H9 (cell line): ENCODE results near the gene PLGRKT. TPM values are rescaled to one million over a fixed set of nuclear protein-coding genes. Genes with fewer than 3 reads are reported as not detected.

ENCODE experiments used
- DNase-seq: peaks from one replicate; pipeline ENCODE4 v3.0.0-alpha.2; 2017
- H2AFZ ChIP-seq: one replicate; pipeline ENCODE4 v1.6.1; 2013; ENCODE audit warnings: mild to moderate bottlenecking, low read length, control low read depth, moderate library complexity
- H2AK5ac ChIP-seq: 2 replicates; pipeline ENCODE4 v1.6.1; 2013; ENCODE audit warnings: low read length, control low read depth, mixed read lengths; ENCODE audit not compliant: insufficient read length
- H2BK120ac ChIP-seq: one replicate; pipeline ENCODE4 v1.6.1; 2013; ENCODE audit warnings: low read depth, mild to moderate bottlenecking, low read length, control low read depth, inconsistent platforms; ENCODE audit not compliant: poor library complexity, severe bottlenecking
- H2BK12ac ChIP-seq: 2 replicates; pipeline ENCODE4 v1.6.1; 2013; ENCODE audit warnings: low read length, control low read depth, mixed read lengths, low read depth; ENCODE audit not compliant: insufficient read length
- H2BK15ac ChIP-seq: 2 replicates; pipeline ENCODE4 v1.6.1; 2013; ENCODE audit warnings: low read depth, low read length, control low read depth
- H2BK20ac ChIP-seq: one replicate; pipeline ENCODE4 v1.6.1; 2013; ENCODE audit warnings: low read depth, mild to moderate bottlenecking, low read length, control low read depth, inconsistent platforms; ENCODE audit not compliant: poor library complexity, severe bottlenecking
- H2BK5ac ChIP-seq: 2 replicates; pipeline ENCODE4 v1.6.1; 2013; ENCODE audit warnings: low read length, control low read depth, mixed read lengths; ENCODE audit not compliant: insufficient read length
- H3K14ac ChIP-seq: 2 replicates; pipeline ENCODE4 v1.6.1; 2013; ENCODE audit warnings: low read length, control low read depth; ENCODE audit not compliant: insufficient read depth
- H3K18ac ChIP-seq: 2 replicates; pipeline ENCODE4 v1.6.1; 2013; ENCODE audit warnings: low read depth, mild to moderate bottlenecking, mixed read lengths, low read length, control low read depth; ENCODE audit not compliant: insufficient read length
- H3K23ac ChIP-seq: 2 replicates; pipeline ENCODE4 v1.6.1; 2013; ENCODE audit warnings: low read length, control low read depth, mixed read lengths, low read depth; ENCODE audit not compliant: insufficient read length
- H3K23me2 ChIP-seq: 2 replicates; pipeline ENCODE4 v1.6.1; 2013; ENCODE audit warnings: low read depth, mild to moderate bottlenecking, mixed read lengths, low read length, control low read depth; ENCODE audit not compliant: insufficient read length, poor library complexity, severe bottlenecking
- H3K27ac ChIP-seq: 2 replicates; pipeline ENCODE4 v1.5.1; 2013; ENCODE audit warnings: low read length, control low read depth, mixed read lengths, low read depth; ENCODE audit not compliant: insufficient read length
- H3K27me3 ChIP-seq: 2 replicates; pipeline ENCODE4 v1.6.1; 2013; ENCODE audit warnings: low read length, control low read depth, inconsistent platforms; ENCODE audit not compliant: insufficient read depth
- H3K4ac ChIP-seq: 2 replicates; pipeline ENCODE4 v1.6.1; 2013; ENCODE audit warnings: low read depth, mild to moderate bottlenecking, control low read depth, inconsistent platforms, low read length, moderate library complexity
- H3K4me1 ChIP-seq: 2 replicates; pipeline ENCODE4 v1.6.1; 2013; ENCODE audit warnings: low read length, control low read depth, inconsistent platforms; ENCODE audit not compliant: insufficient read depth
- H3K4me2 ChIP-seq: 2 replicates; pipeline ENCODE4 v1.6.1; 2013; ENCODE audit warnings: low read length, control low read depth, mixed read lengths; ENCODE audit not compliant: insufficient read length, insufficient read depth
- H3K56ac ChIP-seq: 2 replicates; pipeline ENCODE4 v1.6.1; 2013; ENCODE audit warnings: low read depth, mild to moderate bottlenecking, mixed read lengths, low read length, control low read depth; ENCODE audit not compliant: insufficient read length
- H3K79me1 ChIP-seq: 2 replicates; pipeline ENCODE4 v1.6.1; 2013; ENCODE audit warnings: low read depth, mild to moderate bottlenecking, moderate library complexity, low read length, control low read depth, inconsistent platforms; ENCODE audit not compliant: insufficient read depth, poor library complexity, severe bottlenecking
- H3K79me2 ChIP-seq: 2 replicates; pipeline ENCODE4 v1.6.1; 2013; ENCODE audit warnings: low read length, control low read depth, inconsistent platforms; ENCODE audit not compliant: insufficient read depth
- H3K9ac ChIP-seq: 2 replicates; pipeline ENCODE4 v1.6.1; 2013; ENCODE audit warnings: low read length, control low read depth, mixed read lengths; ENCODE audit not compliant: insufficient read length; ENCODE audit errors: extremely low read depth
- H3K9me3 ChIP-seq: one replicate; pipeline ENCODE4 v1.6.1; 2013; ENCODE audit warnings: low read depth, low read length, inconsistent platforms; ENCODE audit not compliant: control insufficient read depth
- H3T11ph ChIP-seq: one replicate; pipeline ENCODE4 v1.6.1; 2013; ENCODE audit warnings: mild to moderate bottlenecking, low read length, control low read depth, inconsistent platforms
- H4K20me1 ChIP-seq: one replicate; pipeline ENCODE4 v1.6.1; 2013; ENCODE audit not compliant: control insufficient read depth, insufficient read length, insufficient read depth
- H4K5ac ChIP-seq: 2 replicates; pipeline ENCODE4 v1.6.1; 2013; ENCODE audit warnings: low read depth, mild to moderate bottlenecking, mixed read lengths, low read length, control low read depth; ENCODE audit not compliant: insufficient read length
- H4K8ac ChIP-seq: replicated peaks from 2 replicates; pipeline ENCODE4 v1.6.1; 2013; ENCODE audit warnings: low read length, control low read depth, mixed read lengths, low read depth; ENCODE audit not compliant: insufficient read length
- H4K91ac ChIP-seq: 2 replicates; pipeline ENCODE4 v1.6.1; 2013; ENCODE audit warnings: low read depth, mild to moderate bottlenecking, moderate library complexity, mixed read lengths, low read length, control low read depth; ENCODE audit not compliant: insufficient read length
- H3K27ac Mint-ChIP-seq, 3 experiments: 2 replicates in 2 of 3; 3 replicates in 1 of 3; pipeline ENCODE4 v1.8.0; 2020 to 2021; ENCODE audit warnings: mixed read lengths in 3 of 3, mild to moderate bottlenecking in 1 of 3, moderate library complexity in 1 of 3
- H3K27me3 Mint-ChIP-seq: 2 replicates; pipeline ENCODE4 v1.8.0; 2021; ENCODE audit warnings: low read depth, mild to moderate bottlenecking, moderate library complexity, mixed read lengths
- H3K36me3 Mint-ChIP-seq, 3 experiments: 2 replicates in 2 of 3; 3 replicates in 1 of 3; pipeline ENCODE4 v1.8.0; 2020 to 2021; ENCODE audit warnings: low read depth in 3 of 3, mixed read lengths in 3 of 3; ENCODE audit not compliant: insufficient read depth in 1 of 3
- H3K4me1 Mint-ChIP-seq, 2 experiments: 2 replicates each; pipeline ENCODE4 v1.8.0; 2020; ENCODE audit warnings: mixed read lengths in 2 of 2
- H3K4me3 Mint-ChIP-seq, 2 experiments: 2 replicates in 1 of 2; 3 replicates in 1 of 2; pipeline ENCODE4 v1.8.0; 2020 to 2021; ENCODE audit warnings: mild to moderate bottlenecking in 2 of 2, mixed read lengths in 2 of 2, moderate library complexity in 1 of 2
- H3K9me3 Mint-ChIP-seq, 2 experiments: 2 replicates in 1 of 2; 3 replicates in 1 of 2; pipeline ENCODE4 v1.8.0; 2020; ENCODE audit warnings: mild to moderate bottlenecking in 2 of 2, mixed read lengths in 2 of 2, moderate library complexity in 1 of 2
- total RNA-seq: library from RNA; stranded (reverse); gene quantifications from 2 replicates; pipeline ENCODE4 v1.2.1, GENCODE V29; 2021
- TF ChIP-seq, protein P1 (sequence below): fragments of 200-600 bp; sonication (generic); conservative IDR thresholded peaks from 3 replicates; pipeline ENCODE4 v1.8.0; 2021; ENCODE audit warnings: antibody characterized with exemption, mild to moderate bottlenecking

PLGRKT gene
- total RNA-seq, 1 experiment from 2014 or later, result 19.6 TPM

DNA sequence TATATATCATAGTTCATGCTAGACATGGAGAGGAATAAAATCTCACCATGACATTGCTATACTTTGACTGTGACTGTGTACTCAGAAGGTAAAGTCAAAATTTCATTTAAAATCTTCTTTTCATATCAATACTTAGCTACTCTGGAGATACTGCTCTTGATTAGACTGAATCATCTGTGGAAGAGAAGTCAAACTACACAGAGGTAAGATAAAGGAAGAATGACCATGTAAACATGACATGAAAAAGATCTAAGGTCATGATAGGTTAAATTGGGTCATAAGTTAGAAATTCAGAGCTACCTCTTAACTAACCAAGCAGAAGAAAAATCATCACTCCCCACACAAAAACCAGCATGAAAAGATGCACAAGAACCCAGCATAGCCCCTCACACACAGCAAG, 53.3 kb downstream of the PLGRKT start:
- no peak overlapping the region for H2AFZ ChIP-seq
- no peaks in the 10 kb centered on the region for H3K4me1 ChIP-seq
- no peaks in the 10 kb centered on the region for H3K23me2 ChIP-seq
- Mint-ChIP-seq H3K4me3 (no peak overlapping the region), H3K27me3 (no peaks in the 10 kb centered on the region; the same call in 1 of the 2 replicates), H3K4me1 (peaks cover 0 to 3% of the 10 kb centered on the region in 2 experiments; a peak in 2 of 4 replicates), H3K27ac (no peak overlapping the region), H3K9me3 (no peaks in the 10 kb centered on the region), H3K36me3 (no peaks in the 10 kb centered on the region; a peak in 1 of 7 replicates)
- no peak overlapping the region for H3K23ac ChIP-seq
- no peak overlapping the region for H3T11ph ChIP-seq
- no peaks in the 10 kb centered on the region for H3K79me1 ChIP-seq
- H3K4me2 ChIP-seq, result no peak overlapping the region
- no peaks in the 10 kb centered on the region for H3K27me3 ChIP-seq
- no peaks in the 10 kb centered on the region for H4K20me1 ChIP-seq
- no peak overlapping the region for H3K14ac ChIP-seq
- no peak overlapping the region for H3K9ac ChIP-seq
- no peaks in the 10 kb centered on the region for H3K9me3 ChIP-seq
- no peak overlapping the region for H2BK120ac ChIP-seq
- no peak overlapping the region for H2BK20ac ChIP-seq
- no peak overlapping the region for H3K18ac ChIP-seq
- no peak overlapping the region for H4K8ac ChIP-seq
- no peak overlapping the region for H3K4ac ChIP-seq
- H2BK12ac ChIP-seq, result no peak overlapping the region
- no peak overlapping the region for H2BK5ac ChIP-seq
- H2AK5ac ChIP-seq, result no peak overlapping the region
- no peak overlapping the region for H2BK15ac ChIP-seq
- H4K5ac ChIP-seq, result no peak overlapping the region
- no peak overlapping the region for H3K27ac ChIP-seq
- H4K91ac ChIP-seq, result no peak overlapping the region
- TF ChIP-seq, protein P1, sequence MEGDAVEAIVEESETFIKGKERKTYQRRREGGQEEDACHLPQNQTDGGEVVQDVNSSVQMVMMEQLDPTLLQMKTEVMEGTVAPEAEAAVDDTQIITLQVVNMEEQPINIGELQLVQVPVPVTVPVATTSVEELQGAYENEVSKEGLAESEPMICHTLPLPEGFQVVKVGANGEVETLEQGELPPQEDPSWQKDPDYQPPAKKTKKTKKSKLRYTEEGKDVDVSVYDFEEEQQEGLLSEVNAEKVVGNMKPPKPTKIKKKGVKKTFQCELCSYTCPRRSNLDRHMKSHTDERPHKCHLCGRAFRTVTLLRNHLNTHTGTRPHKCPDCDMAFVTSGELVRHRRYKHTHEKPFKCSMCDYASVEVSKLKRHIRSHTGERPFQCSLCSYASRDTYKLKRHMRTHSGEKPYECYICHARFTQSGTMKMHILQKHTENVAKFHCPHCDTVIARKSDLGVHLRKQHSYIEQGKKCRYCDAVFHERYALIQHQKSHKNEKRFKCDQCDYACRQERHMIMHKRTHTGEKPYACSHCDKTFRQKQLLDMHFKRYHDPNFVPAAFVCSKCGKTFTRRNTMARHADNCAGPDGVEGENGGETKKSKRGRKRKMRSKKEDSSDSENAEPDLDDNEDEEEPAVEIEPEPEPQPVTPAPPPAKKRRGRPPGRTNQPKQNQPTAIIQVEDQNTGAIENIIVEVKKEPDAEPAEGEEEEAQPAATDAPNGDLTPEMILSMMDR, result no peak
- no peak overlapping the region for H3K56ac ChIP-seq
- no peaks in the 10 kb centered on the region for H3K79me2 ChIP-seq
- no peak for DNase-seq
